GM21390 (cell line): ENCODE results near the gene MECP2.

ENCODE experiments used
- ATAC-seq: cut with Tn5 transposase; IDR thresholded peaks from one replicate; pipeline ENCODE4 v1.9.1; 2021; ENCODE audit not compliant: unreplicated experiment

Gene MECP2

GRCh38 chrX:154038656-154039055, 58.9 kb downstream of the MECP2 start:
- no peak for ATAC-seq

DNA sequence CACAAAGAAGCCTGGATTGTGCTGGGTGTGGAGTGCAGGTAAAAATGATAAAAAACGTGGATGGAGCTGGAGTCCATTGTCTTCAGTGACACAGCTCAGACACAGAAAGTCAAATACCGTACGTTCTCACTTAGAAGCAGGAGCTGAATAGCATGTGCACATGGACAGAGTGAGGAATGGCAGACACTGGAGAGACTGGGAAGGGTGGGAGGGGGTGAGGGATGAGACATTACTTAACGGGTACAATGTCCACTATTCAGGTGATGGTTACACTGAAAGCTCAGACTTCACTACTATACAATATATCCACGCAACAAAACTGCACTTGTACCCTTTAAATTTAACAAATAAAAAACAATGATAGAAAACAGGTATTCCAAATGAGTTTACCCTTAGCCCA, 59.8 kb downstream of the MECP2 start:
- ATAC-seq = no peak

- ATAC-seq = no peak
These were observed 61.0 kb downstream of the MECP2 start for GRCh38 chrX:154036513-154036912.

GRCh38 chrX:154033848-154034247, 63.7 kb downstream of the MECP2 start:
- no peak for ATAC-seq

DNA sequence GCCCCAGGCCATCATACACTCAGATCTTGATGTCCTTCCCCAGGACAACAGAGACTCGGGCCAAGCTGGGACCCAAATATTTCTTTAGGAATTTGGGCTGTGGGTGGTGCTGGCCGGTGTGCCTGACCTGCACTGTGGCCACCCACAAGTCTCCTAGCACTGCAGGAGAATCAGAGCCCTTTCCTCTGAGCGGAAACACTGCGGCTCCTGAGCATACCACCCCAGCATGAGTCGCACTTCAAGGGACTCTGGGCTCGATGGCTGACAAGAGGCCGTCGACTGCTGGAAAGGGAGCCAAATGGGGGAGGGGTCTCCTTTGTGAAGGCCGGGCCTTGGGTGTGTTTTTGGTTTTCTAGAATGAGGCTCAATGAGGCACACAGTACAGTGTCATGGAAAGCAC, 64.9 kb downstream of the MECP2 start:
- ATAC-seq = no peak

- no peak for ATAC-seq
These were observed 65.4 kb downstream of the MECP2 start for GRCh38 chrX:154032160-154032559.

DNA sequence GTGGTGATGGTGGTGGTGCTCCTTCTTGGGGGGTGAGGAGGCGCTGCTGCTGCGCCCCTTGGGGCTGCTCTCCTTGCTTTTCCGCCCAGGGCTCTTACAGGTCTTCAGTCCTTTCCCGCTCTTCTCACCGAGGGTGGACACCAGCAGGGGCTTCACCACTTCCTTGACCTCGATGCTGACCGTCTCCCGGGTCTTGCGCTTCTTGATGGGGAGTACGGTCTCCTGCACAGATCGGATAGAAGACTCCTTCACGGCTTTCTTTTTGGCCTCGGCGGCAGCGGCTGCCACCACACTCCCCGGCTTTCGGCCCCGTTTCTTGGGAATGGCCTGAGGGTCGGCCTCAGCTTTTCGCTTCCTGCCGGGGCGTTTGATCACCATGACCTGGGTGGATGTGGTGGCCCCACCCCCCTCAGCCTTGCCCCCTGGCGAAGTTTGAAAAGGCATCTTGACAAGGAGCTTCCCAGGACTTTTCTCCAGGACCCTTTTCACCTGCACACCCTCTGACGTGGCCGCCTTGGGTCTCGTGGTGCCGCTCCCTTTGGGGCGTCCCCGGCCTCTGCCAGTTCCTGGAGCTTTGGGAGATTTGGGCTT, 66.7 kb downstream of the MECP2 start:
- no peak for ATAC-seq

DNA sequence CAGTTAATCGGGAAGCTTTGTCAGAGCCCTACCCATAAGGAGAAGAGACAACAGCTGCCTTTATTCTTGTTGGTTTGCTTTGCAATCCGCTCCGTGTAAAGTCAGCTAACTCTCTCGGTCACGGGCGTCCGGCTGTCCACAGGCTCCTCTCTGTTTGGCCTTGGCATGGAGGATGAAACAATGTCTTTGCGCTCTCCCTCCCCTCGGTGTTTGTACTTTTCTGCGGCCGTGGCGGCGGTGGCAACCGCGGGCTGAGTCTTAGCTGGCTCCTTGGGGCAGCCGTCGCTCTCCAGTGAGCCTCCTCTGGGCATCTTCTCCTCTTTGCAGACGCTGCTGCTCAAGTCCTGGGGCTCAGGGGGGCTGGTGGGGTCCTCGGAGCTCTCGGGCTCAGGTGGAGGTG, 67.3 kb downstream of the MECP2 start:
- no peak for ATAC-seq

DNA sequence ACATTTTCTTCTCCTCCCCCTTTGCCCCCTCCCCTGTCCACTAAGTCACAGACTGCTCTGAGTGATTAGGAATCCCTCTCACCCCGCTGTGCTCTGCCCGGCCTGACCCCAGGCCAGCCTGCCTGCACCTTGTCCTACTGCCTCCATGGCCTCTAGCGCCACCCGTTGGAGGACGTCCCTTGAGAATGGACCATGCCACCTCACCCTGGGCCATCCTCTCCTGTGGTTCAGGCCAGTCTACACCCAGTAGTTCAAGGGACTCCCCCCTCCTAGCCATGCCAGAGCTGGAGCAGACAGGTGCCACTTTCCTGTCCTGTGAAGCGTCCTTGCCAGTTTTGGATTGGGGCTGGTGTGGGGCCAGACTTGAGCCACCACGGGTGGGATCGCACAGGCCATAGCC, 68.1 kb downstream of the MECP2 start:
- ATAC-seq = no peak

- ATAC-seq = no peak
These were observed 68.9 kb downstream of the MECP2 start for GRCh38 chrX:154028502-154029184.

DNA sequence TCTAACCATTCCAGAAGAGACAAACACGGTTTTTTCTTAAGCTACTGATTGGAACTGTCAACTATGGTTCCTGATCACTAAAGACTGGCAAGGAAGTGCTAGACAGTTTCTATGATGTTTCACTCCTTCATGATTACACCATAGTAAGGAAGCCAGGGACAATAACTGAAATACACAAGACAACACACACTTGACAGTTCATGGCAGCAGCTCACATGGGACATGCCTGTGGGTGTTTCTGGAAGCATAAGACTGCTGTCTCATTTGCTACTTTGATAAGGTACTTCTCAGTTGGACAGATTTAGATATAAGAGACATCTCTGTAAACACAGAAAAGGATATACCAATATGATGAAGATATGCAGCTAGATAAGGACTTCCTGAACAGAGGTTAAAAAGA, 69.5 kb downstream of the MECP2 start:
- no peak for ATAC-seq

DNA sequence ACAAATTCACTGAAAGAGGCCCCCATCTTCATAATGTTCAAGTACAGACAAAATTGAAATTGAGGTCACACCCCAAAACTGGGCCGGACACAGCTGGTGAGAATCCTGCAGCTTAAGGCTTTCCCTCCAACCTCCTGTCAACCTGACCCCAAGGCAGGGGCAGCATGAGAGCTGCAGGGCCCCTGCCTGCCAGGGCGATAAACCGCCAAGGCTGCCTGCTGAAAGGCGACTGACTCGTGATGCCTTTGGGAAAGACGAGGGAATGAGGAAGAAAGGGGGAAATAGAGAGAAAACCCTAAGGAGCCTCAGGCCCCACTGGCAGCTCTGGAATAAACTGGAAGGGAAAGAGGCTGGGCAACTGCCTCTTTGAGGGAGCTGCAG, 70.5 kb downstream of the MECP2 start:
- ATAC-seq = no peak

DNA sequence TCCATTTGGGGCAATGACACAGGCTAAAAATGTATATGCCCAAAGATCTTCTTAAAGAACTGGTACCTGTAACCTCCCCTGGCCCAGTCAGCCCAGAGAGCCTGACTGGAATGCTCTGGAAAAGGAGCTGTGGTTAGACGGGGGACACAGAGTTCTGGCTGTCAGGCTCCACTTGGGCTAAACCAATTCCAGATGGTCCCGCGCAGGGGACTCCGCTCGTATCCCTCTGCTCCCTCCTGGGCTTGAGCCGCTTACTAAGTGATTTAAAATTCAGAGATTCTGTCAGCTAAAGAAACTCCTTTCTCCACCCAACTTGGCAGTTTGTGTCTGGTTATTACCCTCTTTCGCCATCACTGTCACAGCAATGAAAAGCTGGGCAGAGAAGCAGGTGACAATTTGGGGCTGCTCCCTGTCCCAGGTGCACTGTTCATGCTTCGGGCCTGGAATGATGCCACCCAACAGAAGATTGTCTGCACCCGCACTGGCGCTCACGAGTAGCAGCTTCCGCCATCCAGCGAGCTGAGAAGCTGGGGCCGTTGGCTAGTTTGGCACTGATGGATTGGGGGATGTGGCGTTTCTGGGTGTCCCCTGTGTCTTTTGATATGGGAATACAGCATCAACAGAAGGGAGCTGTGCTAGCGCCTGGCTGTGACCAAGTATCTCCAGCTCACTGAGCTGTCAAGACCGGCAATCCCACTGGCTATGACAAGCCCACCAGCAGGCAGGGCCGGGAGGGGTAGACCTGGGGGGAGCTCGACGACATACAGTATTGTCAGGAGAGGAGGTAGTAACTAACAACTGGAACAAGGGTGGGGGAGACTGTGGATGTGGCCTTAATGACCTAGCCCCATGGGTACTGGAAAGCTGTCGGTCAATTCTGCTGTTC, 71.1 kb downstream of the MECP2 start:
- ATAC-seq = no peak

DNA sequence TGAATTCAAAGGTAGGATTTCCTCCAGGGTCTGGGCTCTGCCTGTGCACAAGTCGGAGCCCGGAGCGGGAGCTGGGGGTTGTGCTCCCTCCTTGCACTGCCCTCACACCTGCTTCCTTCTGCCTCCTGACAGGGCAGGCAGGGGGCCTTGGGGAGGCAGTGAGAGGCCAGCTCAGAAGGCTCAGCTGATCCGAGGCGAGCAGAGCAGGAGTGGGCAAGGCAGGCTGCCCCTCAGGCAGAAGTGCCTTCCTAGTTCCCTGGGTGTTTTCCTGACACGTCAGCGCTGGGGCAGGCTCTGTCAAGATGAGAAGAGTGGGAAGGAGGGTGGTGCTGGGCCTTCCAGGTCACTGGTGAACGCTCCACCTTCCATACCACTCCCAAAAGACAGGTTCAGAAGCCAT, 72.3 kb downstream of the MECP2 start:
- no peak for ATAC-seq

- ATAC-seq = no peak
These were observed 73.2 kb downstream of the MECP2 start for GRCh38 chrX:154024271-154024670.

GRCh38 chrX:154023276-154024000, 74.1 kb downstream of the MECP2 start:
- no peak for ATAC-seq

DNA sequence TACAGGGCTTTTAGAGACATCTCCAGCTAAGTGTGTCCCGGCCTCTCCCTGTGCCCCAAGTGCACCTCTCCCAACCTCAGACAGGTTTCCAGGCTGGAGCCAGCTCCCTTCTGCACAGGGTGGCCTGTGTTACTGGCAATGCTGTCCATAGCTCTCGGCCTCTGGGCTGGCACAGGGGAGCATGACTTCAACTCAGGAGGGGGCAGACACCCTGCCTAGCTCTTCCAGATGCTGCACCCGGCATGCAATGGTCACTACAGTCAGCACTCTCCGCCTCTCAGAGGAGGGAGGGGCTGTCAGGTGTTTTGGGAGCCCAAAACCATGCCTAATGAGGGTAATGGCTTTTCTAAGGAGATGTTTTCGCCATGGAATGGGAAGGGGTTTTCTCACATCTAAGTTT, 75.4 kb downstream of the MECP2 start:
- ATAC-seq = no peak

DNA sequence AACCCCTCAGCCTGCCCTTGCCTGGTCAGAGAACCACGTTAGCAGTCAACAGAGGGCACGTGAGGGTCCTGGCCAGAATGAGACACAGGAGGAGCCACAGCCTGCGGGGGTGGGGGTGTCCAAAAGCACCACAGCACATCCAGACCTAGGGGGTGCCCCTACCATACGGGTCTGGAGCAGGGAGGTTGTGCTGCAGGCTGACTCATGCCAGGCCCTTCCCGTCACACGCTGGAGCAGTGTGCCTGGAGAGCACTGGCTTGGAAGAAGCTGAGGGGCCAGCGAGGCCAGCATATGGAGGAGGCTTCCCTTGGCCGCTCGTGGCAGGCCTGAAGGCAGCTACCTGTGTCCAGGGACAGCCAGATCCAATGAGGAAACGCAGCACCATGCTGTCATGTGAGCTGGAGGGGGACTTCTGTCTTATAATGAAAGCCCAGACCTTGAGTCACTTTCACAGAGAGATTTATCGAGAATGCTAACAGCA, 76.3 kb downstream of the MECP2 start:
- no peak for ATAC-seq

- ATAC-seq = no peak
These were observed 76.9 kb downstream of the MECP2 start for GRCh38 chrX:154020536-154021115.

GRCh38 chrX:154019633-154020528, 77.6 kb downstream of the MECP2 start, which contains the start of gene IRAK1:
TSS of gene IRAK1 (minus strand) at chrX:154019902. CDS start at chrX:154019812, 90 bp downstream.
- peak; percentile 63 for ATAC-seq
